ENCODE measurements around the gene NFATC2.

Gene NFATC2

DNA sequence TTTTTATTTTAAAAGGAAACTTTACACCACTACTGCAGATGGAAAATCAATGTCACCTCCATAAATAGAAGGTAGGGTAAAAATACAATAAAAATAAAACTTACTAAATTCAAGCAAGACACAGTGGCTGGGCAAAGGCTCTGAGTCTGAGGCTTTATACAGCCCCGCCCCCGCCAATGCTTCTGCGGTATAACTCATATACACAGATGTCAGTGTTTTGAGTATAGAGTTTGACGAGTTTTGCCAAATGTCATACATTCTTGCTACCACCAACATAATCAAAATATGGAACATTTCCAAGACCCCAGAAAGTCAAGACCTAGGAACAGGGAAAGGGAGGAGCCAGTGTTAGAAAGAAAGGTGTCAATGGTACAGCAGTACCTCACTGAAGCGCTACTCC, 12.8 kb downstream of the NFATC2 start:
- no peak overlapping the region for H3K4me3 ChIP-seq (ENCODE audit: low read depth, low read length)
- no peak overlapping the region for H3K27ac ChIP-seq
- DNase-seq = no peak

DNA sequence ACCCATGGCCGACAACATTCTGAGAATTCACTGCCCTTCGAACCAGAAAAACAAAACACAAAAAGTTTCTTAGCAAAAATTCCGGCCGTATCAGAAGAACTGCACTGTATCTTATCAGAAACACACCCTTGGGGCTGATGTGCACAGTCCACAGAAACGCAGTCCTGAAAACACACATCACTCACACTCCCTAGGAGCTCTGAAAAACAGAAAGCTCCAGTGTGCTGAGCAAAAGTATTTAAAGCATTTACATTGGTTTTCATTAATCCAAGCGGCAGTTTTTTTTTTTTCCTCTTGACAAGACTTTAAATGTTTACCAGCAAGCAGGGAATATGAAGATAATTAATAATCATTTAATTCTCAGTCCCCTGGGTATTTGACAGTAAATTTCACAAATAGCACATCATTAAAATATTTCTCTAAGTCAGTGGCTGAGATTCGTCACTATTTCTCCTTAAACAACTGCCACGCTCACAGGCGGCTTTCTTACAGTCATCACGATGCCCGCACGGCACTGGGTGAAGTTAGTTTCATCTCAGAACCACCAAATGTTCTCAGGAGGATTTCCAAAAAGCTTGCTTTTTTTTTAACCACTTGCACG, 13.3 kb downstream of the NFATC2 start:
- Histone ChIP-seq H3K9me3 (ENCODE audit: severe bottlenecking) (no peaks in the 10 kb centered on the region), H3K4me3 (ENCODE audit: low read depth, low read length) (no peak overlapping the region), H3K27ac (no peak overlapping the region), H3K36me3 (no peaks in the 10 kb centered on the region), H3K27me3 (ENCODE audit: insufficient read depth, low read depth, severe bottlenecking) (peaks cover 93% of the 10 kb centered on the region)
- no peak for DNase-seq
- TF ChIP-seq, protein P1, sequence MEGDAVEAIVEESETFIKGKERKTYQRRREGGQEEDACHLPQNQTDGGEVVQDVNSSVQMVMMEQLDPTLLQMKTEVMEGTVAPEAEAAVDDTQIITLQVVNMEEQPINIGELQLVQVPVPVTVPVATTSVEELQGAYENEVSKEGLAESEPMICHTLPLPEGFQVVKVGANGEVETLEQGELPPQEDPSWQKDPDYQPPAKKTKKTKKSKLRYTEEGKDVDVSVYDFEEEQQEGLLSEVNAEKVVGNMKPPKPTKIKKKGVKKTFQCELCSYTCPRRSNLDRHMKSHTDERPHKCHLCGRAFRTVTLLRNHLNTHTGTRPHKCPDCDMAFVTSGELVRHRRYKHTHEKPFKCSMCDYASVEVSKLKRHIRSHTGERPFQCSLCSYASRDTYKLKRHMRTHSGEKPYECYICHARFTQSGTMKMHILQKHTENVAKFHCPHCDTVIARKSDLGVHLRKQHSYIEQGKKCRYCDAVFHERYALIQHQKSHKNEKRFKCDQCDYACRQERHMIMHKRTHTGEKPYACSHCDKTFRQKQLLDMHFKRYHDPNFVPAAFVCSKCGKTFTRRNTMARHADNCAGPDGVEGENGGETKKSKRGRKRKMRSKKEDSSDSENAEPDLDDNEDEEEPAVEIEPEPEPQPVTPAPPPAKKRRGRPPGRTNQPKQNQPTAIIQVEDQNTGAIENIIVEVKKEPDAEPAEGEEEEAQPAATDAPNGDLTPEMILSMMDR (IDR thresholded peaks at IDR 0.05; ENCODE audit: low read depth, low read length) = no peak

More for the DNA sequence above, 12.8 kb downstream of the NFATC2 start:
- TF ChIP-seq, protein P1 (IDR thresholded peaks at IDR 0.05; ENCODE audit: low read depth, low read length) = no peak
- H3K36me3 ChIP-seq = no peaks in the 10 kb centered on the region
- H3K27me3 ChIP-seq (ENCODE audit: insufficient read depth, low read depth, severe bottlenecking) = peaks cover 93% of the 10 kb centered on the region
- no peaks in the 10 kb centered on the region for H3K9me3 ChIP-seq (ENCODE audit: severe bottlenecking)

DNA sequence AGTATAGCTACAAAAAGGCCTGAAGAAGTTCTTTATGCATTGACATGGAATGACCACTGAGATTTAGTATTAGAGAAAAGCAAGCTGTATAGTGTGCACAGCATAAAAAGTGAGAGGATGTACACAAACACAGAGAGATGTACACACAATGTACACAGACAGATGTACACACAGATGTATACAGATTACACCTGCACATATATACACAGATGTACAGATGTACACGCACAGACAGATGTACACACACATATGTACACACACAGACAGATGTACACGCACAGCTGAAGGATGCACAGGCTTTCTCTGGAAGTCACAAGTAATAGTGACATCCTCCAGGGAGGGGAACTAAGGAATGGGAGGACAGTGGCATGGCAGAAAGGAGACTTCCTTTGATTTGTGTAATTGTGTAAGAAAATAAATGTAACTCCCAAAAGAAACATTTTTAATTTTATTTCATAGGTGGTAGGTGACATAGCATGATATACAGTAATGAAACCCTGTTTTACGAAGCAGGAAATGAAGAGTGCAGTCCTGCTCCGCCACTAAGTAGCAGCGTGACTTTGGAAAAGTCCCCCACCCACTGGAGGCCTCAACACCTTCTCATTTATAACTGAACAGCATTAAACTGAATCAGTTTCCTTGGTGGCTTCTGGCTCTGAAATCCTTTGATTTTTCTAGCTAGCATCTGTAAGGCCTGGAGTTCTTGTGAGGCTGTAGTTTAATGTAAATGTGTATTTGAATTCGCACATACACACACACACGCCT, 14.1 kb downstream of the NFATC2 start:
- Histone ChIP-seq H3K4me3 (ENCODE audit: low read depth, low read length) (no peak overlapping the region), H3K27me3 (ENCODE audit: insufficient read depth, low read depth, severe bottlenecking) (peaks cover 96% of the 10 kb centered on the region), H3K9me3 (ENCODE audit: severe bottlenecking) (no peaks in the 10 kb centered on the region), H3K27ac (no peak overlapping the region), H3K36me3 (no peaks in the 10 kb centered on the region)
- DNase-seq = no peak
- TF ChIP-seq, protein P1 (IDR thresholded peaks at IDR 0.05; ENCODE audit: low read depth, low read length) = no peak

DNA sequence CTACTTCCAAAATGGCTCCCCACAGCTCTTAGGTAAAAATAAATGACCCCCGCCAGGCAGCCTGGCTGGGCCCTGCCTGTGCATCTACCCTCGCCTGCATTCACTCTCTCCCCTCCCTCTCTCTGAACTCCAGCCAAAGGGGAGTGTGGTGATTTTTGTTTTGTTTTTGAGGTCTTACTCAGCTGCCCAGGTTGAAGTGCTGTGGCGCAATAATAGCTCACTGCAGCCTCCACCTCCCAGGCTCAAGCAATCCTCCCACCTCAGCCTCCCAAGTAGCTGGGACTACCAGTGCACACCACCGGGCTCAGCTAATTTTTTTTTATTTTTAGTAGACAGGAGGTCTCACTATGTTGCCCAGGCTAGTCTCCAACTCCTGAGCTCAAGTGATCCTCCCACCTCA, 15.8 kb downstream of the NFATC2 start:
- Histone ChIP-seq H3K27ac (no peak overlapping the region), H3K27me3 (ENCODE audit: insufficient read depth, low read depth, severe bottlenecking) (peaks cover 91% of the 10 kb centered on the region), H3K4me3 (ENCODE audit: low read depth, low read length) (no peak overlapping the region), H3K9me3 (ENCODE audit: severe bottlenecking) (no peaks in the 10 kb centered on the region), H3K36me3 (no peaks in the 10 kb centered on the region)
- TF ChIP-seq, protein P1 (IDR thresholded peaks at IDR 0.05; ENCODE audit: low read depth, low read length) = no peak
- no peak for DNase-seq

GRCh38 chr20:51526106-51526470, 16.4 kb downstream of the NFATC2 start:
- Histone ChIP-seq H3K9me3 (ENCODE audit: severe bottlenecking) (no peaks in the 10 kb centered on the region), H3K27me3 (ENCODE audit: insufficient read depth, low read depth, severe bottlenecking) (peaks cover 91% of the 10 kb centered on the region), H3K36me3 (no peaks in the 10 kb centered on the region), H3K4me3 (ENCODE audit: low read depth, low read length) (no peak overlapping the region), H3K27ac (no peak overlapping the region)
- TF ChIP-seq, protein P1 (IDR thresholded peaks at IDR 0.05; ENCODE audit: low read depth, low read length) = no peak
- no peak for DNase-seq
